GM23338 (cell line): ENCODE measurements around the gene GPRIN1. TPM values are rescaled to one million over a fixed set of nuclear protein-coding genes. Genes with fewer than 3 reads are reported as not detected.

Source experiments
- ATAC-seq: fragments of 200-7000 bp; cut with Tn5 transposase; 3 replicates; pipeline ENCODE4 v1.9.1; 2020
- DNase-seq: peaks from one replicate; pipeline ENCODE4 v3.0.0-alpha.2; 2015; ENCODE audit warnings: low spot score
- H2AFZ ChIP-seq: fragments of 200-600 bp; sonication (generic); 2 replicates; pipeline ENCODE4 v1.8.0; 2016; ENCODE audit warnings: antibody characterized with exemption, mild to moderate bottlenecking, moderate library complexity
- H3F3A ChIP-seq: fragments of 200-600 bp; sonication (generic); replicated peaks from 2 replicates; pipeline ENCODE4 v1.8.0; 2017; ENCODE audit warnings: antibody characterized with exemption, mixed run types, low read depth
- H3K27ac ChIP-seq: fragments of 200-600 bp; sonication (generic); 2 replicates; pipeline ENCODE4 v1.6.1; 2016; ENCODE audit warnings: low read depth
- H3K27me3 ChIP-seq: fragments of 200-600 bp; sonication (generic); 2 replicates; pipeline ENCODE4 v1.8.0; 2016; ENCODE audit warnings: mild to moderate bottlenecking, mixed run types, moderate library complexity; ENCODE audit not compliant: insufficient read depth
- H3K36me3 ChIP-seq: fragments of 200-600 bp; sonication (generic); 2 replicates; pipeline ENCODE4 v1.8.0; 2016; ENCODE audit warnings: mild to moderate bottlenecking; ENCODE audit not compliant: insufficient read depth
- H3K4me1 ChIP-seq: fragments of 200-600 bp; sonication (generic); 2 replicates; pipeline ENCODE4 v1.8.0; 2016; ENCODE audit warnings: mild to moderate bottlenecking, moderate library complexity; ENCODE audit not compliant: insufficient read depth
- H3K4me2 ChIP-seq: fragments of 200-600 bp; sonication (generic); 2 replicates; pipeline ENCODE4 v1.7.1; 2017; ENCODE audit warnings: mixed run types
- H3K4me3 ChIP-seq: fragments of 200-600 bp; sonication (generic); 2 replicates; pipeline ENCODE4 v1.6.1; 2016; ENCODE audit warnings: mixed run types
- H3K79me2 ChIP-seq: fragments of 200-600 bp; sonication (generic); replicated peaks from 2 replicates; pipeline ENCODE4 v1.8.0; 2017; ENCODE audit warnings: mild to moderate bottlenecking; ENCODE audit not compliant: insufficient read depth
- H3K9me2 ChIP-seq: fragments of 200-600 bp; sonication (generic); 2 replicates; pipeline ENCODE4 v1.8.0; 2017; ENCODE audit not compliant: insufficient read depth
- H4K20me1 ChIP-seq: fragments of 200-600 bp; sonication (generic); replicated peaks from 2 replicates; pipeline ENCODE4 v1.8.0; 2017; ENCODE audit warnings: mild to moderate bottlenecking; ENCODE audit not compliant: insufficient read depth
- H3K27ac Mint-ChIP-seq: 2 replicates; pipeline ENCODE4 v1.8.0; 2020; ENCODE audit warnings: inconsistent platforms, mild to moderate bottlenecking, moderate library complexity, mixed read lengths
- H3K27me3 Mint-ChIP-seq: 3 replicates; pipeline ENCODE4 v1.8.0; 2022; ENCODE audit warnings: low read depth, mild to moderate bottlenecking, moderate library complexity, mixed read lengths, inconsistent platforms; ENCODE audit not compliant: insufficient read depth, poor library complexity
- H3K36me3 Mint-ChIP-seq: 3 replicates; pipeline ENCODE4 v1.8.0; 2021; ENCODE audit warnings: low read depth, mild to moderate bottlenecking, inconsistent platforms, moderate library complexity, mixed read lengths
- H3K4me1 Mint-ChIP-seq: 3 replicates; pipeline ENCODE4 v1.8.0; 2020; ENCODE audit warnings: mild to moderate bottlenecking, inconsistent platforms, mixed read lengths
- H3K4me3 Mint-ChIP-seq: 3 replicates; pipeline ENCODE4 v1.8.0; 2021; ENCODE audit warnings: moderate library complexity, mild to moderate bottlenecking, inconsistent platforms, mixed read lengths
- H3K9me3 Mint-ChIP-seq: 3 replicates; pipeline ENCODE4 v1.8.0; 2020; ENCODE audit warnings: moderate library complexity, mild to moderate bottlenecking, inconsistent platforms, mixed read lengths
- CREB1 ChIP-seq: fragments of 250-450 bp; sonication (Bioruptor Pico); IDR thresholded peaks from 2 replicates; pipeline ENCODE4 v1.5.0; 2020; ENCODE audit warnings: low read depth, mild to moderate bottlenecking, moderate library complexity
- EZH2 ChIP-seq: fragments of 200-600 bp; sonication (generic); IDR thresholded peaks from one replicate; pipeline ENCODE4 v1.8.0; 2017; ENCODE audit warnings: antibody characterized with exemption, mild to moderate bottlenecking, low read depth; ENCODE audit not compliant: unreplicated experiment
- EZH2phosphoT487 ChIP-seq: fragments of 200-600 bp; sonication (generic); IDR thresholded peaks from one replicate; pipeline ENCODE4 v1.8.1; 2018; ENCODE audit warnings: antibody characterized with exemption; ENCODE audit not compliant: unreplicated experiment
- NANOG ChIP-seq: IDR thresholded peaks from 2 replicates; pipeline ENCODE4 v1.6.1; 2016; ENCODE audit warnings: antibody characterized with exemption, borderline replicate concordance
- ZNF114 ChIP-seq: fragments of 250-450 bp; sonication (Bioruptor Pico); IDR thresholded peaks from 2 replicates; pipeline ENCODE4 v1.5.0; 2020; ENCODE audit warnings: mild to moderate bottlenecking, moderate library complexity
- polyA plus RNA-seq: library from polyadenylated mRNA; unstranded; fragments of >200 nt; fragmentation: Nextera tagmentation; extraction: Ambion mirVana; gene quantifications from 2 replicates; pipeline ENCODE4 v1.2.1, GENCODE V29; 2016
- total RNA-seq: library from RNA; depleted of rRNA; stranded (reverse); fragments of >200 nt; shearing (Covaris generic); gene quantifications from 2 replicates; pipeline ENCODE4 v1.2.3, GENCODE V29; 2014
- TF ChIP-seq, protein P1 (sequence below), 2 experiments: fragments of 200-600 bp in 1 of 2; sonication (generic) in 1 of 2; conservative IDR thresholded peaks; 2 replicates each; pipeline versions ENCODE4 v1.5.1 to v1.6.1; 2016 to 2017; ENCODE audit warnings: antibody characterized with exemption in 2 of 2, low read depth in 2 of 2, mild to moderate bottlenecking in 2 of 2, moderate library complexity in 1 of 2
- TF ChIP-seq, protein P2 (sequence below): fragments of 250-450 bp; sonication (Bioruptor Pico); IDR thresholded peaks from 2 replicates; pipeline ENCODE4 v1.5.0; 2020; ENCODE audit warnings: mild to moderate bottlenecking, moderate library complexity
- TF ChIP-seq, protein P3 (sequence below): IDR thresholded peaks from 2 replicates; pipeline ENCODE4 v1.6.1; 2016; ENCODE audit warnings: antibody characterized with exemption

GPRIN1 gene
- total and polyA plus RNA-seq, 2 experiments from 2014 or later = 3.8 to 14.6 TPM

DNA sequence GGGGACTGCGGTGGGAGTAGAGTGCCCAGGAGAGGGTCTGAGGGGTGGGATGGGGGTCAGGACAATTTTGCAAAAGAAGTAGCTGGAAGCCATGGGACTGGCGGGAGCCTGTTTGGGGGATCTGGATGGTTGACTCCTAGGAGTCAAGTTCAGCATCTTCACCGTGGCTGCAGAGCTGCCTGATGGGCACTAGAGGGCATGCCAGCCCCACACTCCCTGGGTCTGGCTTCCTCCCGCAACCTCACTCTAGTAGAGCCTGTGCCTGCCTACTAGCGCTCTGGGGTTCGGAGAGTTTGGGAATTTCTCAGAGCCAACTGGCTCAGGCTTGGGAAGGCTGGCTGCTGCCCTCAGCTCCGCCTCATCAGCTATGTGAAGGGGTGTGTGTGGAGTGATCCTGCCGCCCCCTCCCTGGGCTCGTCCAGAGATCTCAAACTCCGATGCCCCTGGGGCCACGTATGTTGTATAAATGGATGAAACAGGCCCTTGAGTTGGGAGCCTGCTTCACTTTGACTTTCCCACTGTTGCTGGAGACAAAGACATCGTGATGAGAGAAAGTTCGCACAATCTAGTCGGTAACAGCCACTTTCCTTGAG lies 48.1 kb upstream of the GPRIN1 start:
- Histone ChIP-seq H3K4me2 (no peak overlapping the region), H3K27ac (0 out of 2 replicates have a peak overlapping the region, but pooled peaks have one; percentile 33), H3K4me3 (no peak overlapping the region), H3K27me3 (no peaks in the 10 kb centered on the region), H3F3A (0 out of 2 replicates have a peak, but pooled peaks cover 6% of the 10 kb centered on the region), H3K79me2 (no peaks in the 10 kb centered on the region), H4K20me1 (no peaks in the 10 kb centered on the region), H3K9me2 (no peaks in the 10 kb centered on the region), H3K36me3 (no peaks in the 10 kb centered on the region), H3K4me1 (no peaks in the 10 kb centered on the region; the same call in 1 of the 2 replicates), H2AFZ (no peak overlapping the region)
- DNase-seq = peak; percentile 90
- peaks cover 3% of the 10 kb centered on the region for H3K27me3 Mint-ChIP-seq
- H3K36me3 Mint-ChIP-seq = peaks cover 8% of the 10 kb centered on the region; the same call in 2 of the 3 replicates
- peak overlapping the region; percentile 39; the same call in 1 of the 2 replicates for H3K27ac Mint-ChIP-seq
- TF ChIP-seq, protein P1, sequence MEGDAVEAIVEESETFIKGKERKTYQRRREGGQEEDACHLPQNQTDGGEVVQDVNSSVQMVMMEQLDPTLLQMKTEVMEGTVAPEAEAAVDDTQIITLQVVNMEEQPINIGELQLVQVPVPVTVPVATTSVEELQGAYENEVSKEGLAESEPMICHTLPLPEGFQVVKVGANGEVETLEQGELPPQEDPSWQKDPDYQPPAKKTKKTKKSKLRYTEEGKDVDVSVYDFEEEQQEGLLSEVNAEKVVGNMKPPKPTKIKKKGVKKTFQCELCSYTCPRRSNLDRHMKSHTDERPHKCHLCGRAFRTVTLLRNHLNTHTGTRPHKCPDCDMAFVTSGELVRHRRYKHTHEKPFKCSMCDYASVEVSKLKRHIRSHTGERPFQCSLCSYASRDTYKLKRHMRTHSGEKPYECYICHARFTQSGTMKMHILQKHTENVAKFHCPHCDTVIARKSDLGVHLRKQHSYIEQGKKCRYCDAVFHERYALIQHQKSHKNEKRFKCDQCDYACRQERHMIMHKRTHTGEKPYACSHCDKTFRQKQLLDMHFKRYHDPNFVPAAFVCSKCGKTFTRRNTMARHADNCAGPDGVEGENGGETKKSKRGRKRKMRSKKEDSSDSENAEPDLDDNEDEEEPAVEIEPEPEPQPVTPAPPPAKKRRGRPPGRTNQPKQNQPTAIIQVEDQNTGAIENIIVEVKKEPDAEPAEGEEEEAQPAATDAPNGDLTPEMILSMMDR (conservative IDR thresholded peaks at IDR 0.05; ENCODE audit: low read depth in 2 of 2) = peak; percentile 71 to 95
- TF ChIP-seq EZH2phosphoT487 = no peak
- peak; percentile 80 for ATAC-seq
- no peaks in the 10 kb centered on the region for H3K9me3 Mint-ChIP-seq
- H3K4me3 Mint-ChIP-seq = no peak overlapping the region
- H3K4me1 Mint-ChIP-seq = peaks cover 8% of the 10 kb centered on the region

DNA sequence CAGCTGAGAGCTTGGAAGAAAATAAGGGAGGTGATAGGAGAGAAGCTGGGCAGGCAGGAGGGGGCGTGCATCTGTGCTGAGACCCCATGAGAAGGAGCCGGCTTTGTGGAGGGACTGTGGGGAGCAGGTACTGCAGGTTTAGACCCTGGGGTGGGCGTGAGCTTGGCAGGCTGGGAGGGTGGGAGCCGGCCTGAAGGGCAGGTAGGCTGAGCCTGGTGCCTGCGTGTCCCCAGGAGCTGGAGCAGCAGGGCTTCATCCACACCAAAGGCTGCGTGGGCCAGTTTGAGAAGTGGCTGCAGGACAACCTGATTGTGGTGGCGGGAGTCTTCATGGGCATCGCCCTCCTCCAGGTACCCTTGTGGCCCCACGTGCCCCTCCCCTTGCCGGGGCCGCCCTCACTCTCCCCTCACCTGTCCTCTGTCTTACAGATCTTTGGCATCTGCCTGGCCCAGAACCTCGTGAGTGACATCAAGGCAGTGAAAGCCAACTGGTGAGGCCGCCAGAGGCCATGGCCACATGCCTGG lies 46.6 kb upstream of the GPRIN1 start:
- Histone ChIP-seq H3K79me2 (0 out of 2 replicates have a peak, but pooled peaks cover 6% of the 10 kb centered on the region), H3K4me2 (no peak overlapping the region), H3K27me3 (no peaks in the 10 kb centered on the region), H3K4me3 (no peak overlapping the region), H3K36me3 (no peaks in the 10 kb centered on the region), H2AFZ (no peak overlapping the region), H3F3A (0 out of 2 replicates have a peak, but pooled peaks cover 6% of the 10 kb centered on the region), H3K4me1 (peaks cover 4% of the 10 kb centered on the region; the same call in 1 of the 2 replicates), H4K20me1 (no peaks in the 10 kb centered on the region), H3K27ac (no peak overlapping the region), H3K9me2 (no peaks in the 10 kb centered on the region; the same call in 1 of the 2 replicates)
- no peaks in the 10 kb centered on the region for H3K9me3 Mint-ChIP-seq
- H3K4me1 Mint-ChIP-seq = peaks cover 14% of the 10 kb centered on the region
- ATAC-seq = no peak
- no peak overlapping the region for H3K4me3 Mint-ChIP-seq
- no peak overlapping the region for H3K27ac Mint-ChIP-seq
- TF ChIP-seq EZH2 (no peak), CREB1 (CRISPR knock-in tag) (no peak), ZNF114 (CRISPR knock-in tag) (no peak), NANOG (no peak)
- TF ChIP-seq, protein P2, sequence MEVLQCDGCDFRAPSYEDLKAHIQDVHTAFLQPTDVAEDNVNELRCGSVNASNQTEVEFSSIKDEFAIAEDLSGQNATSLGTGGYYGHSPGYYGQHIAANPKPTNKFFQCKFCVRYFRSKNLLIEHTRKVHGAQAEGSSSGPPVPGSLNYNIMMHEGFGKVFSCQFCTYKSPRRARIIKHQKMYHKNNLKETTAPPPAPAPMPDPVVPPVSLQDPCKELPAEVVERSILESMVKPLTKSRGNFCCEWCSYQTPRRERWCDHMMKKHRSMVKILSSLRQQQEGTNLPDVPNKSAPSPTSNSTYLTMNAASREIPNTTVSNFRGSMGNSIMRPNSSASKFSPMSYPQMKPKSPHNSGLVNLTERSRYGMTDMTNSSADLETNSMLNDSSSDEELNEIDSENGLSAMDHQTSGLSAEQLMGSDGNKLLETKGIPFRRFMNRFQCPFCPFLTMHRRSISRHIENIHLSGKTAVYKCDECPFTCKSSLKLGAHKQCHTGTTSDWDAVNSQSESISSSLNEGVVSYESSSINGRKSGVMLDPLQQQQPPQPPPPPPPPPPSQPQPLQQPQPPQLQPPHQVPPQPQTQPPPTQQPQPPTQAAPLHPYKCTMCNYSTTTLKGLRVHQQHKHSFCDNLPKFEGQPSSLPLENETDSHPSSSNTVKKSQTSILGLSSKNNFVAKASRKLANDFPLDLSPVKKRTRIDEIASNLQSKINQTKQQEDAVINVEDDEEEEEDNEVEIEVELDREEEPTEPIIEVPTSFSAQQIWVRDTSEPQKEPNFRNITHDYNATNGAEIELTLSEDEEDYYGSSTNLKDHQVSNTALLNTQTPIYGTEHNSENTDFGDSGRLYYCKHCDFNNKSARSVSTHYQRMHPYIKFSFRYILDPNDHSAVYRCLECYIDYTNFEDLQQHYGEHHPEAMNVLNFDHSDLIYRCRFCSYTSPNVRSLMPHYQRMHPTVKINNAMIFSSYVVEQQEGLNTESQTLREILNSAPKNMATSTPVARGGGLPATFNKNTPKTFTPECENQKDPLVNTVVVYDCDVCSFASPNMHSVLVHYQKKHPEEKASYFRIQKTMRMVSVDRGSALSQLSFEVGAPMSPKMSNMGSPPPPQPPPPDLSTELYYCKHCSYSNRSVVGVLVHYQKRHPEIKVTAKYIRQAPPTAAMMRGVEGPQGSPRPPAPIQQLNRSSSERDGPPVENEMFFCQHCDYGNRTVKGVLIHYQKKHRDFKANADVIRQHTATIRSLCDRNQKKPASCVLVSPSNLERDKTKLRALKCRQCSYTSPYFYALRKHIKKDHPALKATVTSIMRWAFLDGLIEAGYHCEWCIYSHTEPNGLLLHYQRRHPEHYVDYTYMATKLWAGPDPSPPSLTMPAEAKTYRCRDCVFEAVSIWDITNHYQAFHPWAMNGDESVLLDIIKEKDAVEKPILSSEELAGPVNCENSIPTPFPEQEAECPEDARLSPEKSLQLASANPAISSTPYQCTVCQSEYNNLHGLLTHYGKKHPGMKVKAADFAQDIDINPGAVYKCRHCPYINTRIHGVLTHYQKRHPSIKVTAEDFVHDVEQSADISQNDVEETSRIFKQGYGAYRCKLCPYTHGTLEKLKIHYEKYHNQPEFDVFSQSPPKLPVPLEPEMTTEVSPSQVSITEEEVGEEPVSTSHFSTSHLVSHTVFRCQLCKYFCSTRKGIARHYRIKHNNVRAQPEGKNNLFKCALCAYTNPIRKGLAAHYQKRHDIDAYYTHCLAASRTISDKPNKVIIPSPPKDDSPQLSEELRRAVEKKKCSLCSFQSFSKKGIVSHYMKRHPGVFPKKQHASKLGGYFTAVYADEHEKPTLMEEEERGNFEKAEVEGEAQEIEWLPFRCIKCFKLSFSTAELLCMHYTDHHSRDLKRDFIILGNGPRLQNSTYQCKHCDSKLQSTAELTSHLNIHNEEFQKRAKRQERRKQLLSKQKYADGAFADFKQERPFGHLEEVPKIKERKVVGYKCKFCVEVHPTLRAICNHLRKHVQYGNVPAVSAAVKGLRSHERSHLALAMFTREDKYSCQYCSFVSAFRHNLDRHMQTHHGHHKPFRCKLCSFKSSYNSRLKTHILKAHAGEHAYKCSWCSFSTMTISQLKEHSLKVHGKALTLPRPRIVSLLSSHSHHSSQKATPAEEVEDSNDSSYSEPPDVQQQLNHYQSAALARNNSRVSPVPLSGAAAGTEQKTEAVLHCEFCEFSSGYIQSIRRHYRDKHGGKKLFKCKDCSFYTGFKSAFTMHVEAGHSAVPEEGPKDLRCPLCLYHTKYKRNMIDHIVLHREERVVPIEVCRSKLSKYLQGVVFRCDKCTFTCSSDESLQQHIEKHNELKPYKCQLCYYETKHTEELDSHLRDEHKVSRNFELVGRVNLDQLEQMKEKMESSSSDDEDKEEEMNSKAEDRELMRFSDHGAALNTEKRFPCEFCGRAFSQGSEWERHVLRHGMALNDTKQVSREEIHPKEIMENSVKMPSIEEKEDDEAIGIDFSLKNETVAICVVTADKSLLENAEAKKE = no peak
- TF ChIP-seq, protein P3, sequence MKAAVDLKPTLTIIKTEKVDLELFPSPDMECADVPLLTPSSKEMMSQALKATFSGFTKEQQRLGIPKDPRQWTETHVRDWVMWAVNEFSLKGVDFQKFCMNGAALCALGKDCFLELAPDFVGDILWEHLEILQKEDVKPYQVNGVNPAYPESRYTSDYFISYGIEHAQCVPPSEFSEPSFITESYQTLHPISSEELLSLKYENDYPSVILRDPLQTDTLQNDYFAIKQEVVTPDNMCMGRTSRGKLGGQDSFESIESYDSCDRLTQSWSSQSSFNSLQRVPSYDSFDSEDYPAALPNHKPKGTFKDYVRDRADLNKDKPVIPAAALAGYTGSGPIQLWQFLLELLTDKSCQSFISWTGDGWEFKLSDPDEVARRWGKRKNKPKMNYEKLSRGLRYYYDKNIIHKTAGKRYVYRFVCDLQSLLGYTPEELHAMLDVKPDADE = no peak
- peak; percentile 23 for DNase-seq
- peaks cover 8% of the 10 kb centered on the region; the same call in 2 of the 3 replicates for H3K36me3 Mint-ChIP-seq
- peaks cover 3% of the 10 kb centered on the region for H3K27me3 Mint-ChIP-seq
